Activated CD4-positive, CD25-positive, alpha-beta regulatory T cell (primary cell): Measurements from ENCODE around the gene UNC13C.

ENCODE experiments used
- DNase-seq, 4 experiments: peaks; one replicate each; lab custom pipeline; 2025; lab: John Stamatoyannopoulos, UW

The UNC13C gene

DNA sequence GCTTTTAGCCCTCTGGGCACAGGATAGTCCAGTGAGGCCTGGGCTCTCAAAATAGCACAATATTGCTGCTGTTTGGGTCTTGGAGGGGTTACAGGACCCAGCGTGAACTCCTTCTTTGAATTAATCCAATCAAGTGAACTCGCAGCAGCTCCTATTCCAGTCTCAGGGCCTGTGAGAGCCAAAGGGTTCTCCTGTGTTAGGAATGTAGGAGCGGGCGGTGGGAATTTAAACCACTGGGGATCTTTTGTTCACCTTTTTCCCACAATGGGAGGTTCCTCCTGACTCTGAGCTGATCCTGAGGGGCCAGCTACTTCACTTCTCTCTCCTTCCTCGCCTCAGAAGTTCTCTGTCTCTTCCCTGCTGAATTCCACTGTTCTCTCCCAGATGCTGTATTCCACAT, 504.0 kb downstream of the UNC13C start:
- no peak for DNase-seq

DNA sequence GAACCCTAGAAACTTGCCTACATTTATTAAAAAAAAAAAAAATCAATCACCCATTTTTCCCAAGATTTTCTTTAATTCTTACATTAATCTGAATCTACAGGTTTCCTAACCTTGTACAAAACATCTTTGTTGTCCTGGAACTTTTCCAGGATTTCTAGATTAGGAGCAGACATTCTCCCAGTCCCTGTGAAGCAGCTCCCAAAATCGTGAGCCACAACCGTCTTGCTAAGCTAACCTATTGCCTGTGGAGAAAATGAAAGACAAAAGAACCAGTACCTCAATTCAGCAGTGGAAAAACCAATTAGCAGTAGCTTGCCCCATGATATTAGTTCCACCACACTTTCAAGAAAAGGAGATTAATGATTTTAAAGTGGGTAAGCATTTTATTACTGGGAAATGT, 522.1 kb downstream of the UNC13C start:
- DNase-seq: no peak

DNA sequence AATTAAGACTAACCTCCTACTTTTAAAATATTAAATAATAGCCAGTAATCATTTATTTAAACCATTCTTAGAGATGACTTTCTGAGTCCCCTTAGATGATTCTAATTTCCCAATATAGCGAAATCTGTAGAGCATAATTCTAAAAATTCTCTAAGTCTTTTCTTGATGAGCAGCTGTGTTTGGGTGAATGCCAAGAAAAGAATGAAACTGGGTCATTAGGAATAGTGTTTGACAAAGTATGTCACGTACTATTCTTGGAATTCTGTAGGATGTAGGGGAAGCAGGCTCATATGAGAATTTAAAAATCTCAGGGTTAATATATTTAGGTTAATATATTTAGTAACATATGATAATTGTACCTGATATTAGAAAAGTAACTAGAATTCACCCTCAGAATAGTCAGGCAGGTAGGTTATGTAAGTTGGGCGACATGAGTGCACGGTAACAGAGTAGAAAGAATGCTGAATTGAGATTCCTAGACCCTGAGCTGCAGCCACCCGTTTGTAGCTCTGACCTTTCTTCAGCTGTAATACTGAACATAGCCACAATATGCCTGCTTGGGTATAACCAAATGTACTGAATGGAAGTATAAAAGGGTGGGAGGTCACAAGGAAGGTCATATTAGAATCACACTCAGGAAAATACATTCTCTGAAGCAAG, 524.3 kb downstream of the UNC13C start:
- DNase-seq: no peak

DNA sequence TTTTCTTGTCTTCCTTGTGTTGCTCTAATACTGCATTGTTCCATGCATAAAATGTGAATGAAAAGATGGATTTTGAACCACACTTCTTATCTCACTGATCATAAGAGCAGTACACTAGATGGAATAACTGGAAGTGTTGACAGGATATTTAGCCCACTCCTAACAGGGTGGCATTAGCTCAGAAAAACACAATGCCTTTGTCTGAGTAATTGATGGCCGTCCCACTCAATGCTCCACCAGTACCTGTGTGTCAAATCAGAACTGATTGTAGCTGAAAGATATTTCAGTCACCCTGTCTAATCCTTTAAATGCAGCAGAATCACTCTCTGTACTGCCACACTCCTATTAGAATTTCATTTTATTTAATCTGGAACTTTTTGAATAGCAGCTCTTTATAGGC, 526.5 kb downstream of the UNC13C start:
- no peak for DNase-seq

DNA sequence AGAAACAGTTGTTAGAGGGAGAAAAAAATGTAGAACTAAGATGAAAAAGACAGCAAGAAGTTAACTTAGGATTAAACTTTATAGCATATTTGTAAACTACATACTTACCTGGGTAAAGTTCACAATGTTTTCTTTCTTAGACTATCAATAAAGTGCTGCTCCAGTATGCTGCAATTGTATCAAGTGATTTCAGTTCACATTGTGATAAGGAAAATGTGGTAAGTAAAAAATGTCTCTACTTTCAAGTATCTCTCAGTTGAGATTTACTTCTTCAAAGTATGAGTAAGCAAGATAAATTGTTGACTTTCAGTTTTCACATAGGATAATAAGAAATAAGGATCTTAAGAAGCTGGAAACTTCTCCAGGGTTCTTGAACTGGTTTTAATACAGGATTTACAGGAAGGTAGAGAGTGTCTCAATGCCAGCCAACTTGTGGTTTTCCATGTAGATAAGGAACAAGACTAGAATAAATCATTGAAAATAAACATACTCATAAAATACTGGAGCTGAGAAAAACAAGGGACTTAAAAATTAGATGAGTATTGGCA, 528.8 kb downstream of the UNC13C start:
- DNase-seq: no peak

DNA sequence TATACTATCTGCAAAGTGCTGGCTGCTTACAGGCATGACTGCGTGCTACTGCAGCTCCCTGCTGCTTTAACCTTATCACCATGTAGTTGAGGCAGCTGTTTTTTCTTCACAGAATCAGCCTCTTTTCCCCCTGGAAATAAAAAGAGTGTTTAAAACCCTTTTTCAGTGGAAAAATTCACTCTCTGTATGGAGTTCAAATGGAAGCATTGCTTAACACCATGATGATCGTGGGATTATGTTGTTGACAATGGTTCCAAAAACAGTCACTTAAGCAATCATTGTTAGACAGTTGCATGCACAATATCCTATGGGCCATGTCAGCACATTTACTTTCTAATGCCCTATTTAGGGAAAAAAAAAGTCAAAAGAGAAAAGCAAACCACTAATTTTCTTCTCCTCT, 536.4 kb downstream of the UNC13C start:
- DNase-seq: no peak

DNA sequence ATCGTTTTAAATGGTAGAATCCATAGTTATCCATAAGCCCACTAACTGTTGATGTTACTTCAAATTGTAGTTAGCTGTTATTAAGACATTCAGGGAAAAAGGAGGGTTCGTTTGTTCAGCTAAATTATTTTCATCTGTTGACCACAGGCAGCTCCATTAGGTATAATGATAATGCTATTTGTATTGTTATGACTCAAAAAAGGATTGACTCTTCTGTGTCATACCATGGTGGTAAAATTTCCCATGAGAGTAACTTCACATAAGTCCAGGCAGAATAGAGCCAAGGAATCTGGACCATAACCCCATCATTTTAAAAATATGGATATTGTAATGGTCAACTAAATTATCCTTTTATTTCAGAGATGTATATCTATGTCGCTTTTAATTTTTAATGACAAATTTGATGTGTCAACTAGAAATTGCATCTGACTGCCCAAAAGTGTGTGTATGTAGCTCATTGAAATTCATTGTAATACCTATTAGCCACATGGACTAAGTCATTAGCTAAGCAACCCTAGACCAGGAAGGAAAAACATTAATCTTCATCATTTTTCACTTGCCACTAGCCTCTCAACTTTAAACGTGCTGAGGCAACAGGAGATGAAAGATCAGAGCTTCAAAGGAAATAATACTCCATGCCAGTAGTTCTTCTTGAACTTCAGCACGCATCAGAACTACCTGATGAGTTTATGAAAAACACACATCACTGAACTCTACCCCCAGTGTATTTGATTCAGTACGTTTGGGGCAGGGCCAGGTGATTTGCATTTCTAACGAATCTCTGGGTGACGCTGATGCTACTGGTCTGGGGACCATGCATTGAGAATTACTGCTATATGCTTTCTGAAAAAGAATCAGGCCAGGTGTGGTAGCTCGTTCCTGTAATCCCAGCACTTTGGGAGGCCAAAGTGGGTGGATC, 537.7 kb downstream of the UNC13C start:
- no peak for DNase-seq

DNA sequence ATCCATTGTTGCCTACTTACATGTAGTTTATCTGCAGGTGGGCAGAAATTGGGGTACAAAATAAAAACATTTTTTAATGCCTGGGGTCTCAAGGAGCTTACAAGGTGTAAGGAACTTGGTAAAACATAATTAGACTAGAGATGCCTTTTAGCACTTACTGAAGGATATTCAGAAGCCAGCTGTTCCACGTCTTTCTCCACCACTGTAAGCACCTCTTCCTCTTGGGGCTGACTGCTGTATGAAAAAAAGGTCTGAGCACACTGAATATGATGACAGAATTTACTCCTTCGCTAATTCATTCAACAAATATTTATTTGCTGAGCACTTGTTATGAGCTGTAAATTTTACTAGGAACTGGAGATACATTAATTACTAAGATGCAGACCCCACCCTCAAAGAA, 539.1 kb downstream of the UNC13C start:
- DNase-seq: no peak

DNA sequence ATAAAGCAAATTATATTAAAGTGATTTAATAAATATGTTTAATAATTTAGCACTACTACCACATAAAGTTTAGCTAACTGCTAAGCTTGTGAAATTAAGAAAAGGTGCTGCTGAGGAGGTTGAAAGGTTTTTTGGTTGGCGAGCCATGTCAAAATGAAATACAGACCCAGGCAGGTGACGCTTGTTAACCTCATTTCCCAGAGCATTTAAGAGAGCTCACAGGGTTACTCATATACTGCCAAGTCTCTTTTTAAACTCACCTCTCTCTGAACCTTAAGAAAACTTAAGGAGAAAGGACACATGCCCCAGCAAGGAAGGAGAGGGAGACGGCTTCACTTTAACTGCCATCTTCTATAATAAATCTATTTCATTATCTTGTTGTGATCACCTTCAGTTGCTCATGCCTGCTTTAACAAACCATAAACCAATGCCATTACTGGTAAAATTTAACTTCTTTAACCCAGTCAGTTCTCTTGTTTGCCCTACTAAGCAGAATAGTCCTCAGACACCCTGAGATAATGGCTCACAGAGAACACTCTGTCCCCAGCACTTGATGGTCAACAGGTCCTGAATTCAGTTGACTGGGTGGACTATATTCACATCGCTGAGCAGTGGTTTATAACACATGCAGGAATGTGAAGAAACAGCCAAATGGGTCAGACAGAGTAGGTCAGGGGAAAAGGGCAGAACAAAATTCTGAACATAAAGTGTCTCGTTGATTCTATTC, 540.1 kb downstream of the UNC13C start:
- no peak for DNase-seq

DNA sequence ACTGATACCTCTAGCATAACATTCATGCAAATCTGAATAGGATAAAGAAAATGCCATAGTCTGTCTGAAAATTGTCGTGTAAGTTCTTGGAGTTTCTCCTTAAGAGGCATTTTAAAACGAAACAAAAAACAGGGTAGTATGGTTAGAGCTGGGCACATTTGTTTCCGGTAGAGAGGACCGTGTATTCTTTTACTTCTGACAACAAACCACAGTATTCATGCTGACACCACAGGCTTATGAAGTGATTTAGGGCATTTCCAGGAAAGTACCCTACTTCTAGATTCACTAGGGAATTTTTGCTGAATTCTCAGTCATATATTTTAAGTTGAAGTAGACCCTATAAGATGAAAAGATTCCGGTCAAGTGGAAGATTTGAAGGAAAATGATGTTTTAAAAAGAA, 541.3 kb downstream of the UNC13C start:
- DNase-seq: no peak

DNA sequence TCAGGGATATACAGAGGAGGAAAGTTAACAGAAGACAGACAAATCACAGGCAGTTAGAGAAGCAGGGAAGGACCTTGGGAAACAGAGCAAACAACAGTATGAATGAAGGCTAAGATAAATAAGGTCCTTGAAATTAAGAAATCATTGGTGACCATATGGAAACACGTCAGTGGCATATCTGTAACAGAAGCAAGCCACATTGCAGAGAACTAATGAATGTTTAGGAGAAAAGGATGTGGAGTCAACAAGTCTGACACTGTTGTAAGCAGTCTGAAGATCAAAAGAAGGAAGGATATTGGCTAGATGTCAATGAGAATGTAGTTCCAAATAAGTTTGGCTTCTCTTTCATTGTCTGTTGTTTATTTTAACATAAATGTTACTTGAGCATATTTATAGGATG, 542.4 kb downstream of the UNC13C start:
- no peak for DNase-seq

DNA sequence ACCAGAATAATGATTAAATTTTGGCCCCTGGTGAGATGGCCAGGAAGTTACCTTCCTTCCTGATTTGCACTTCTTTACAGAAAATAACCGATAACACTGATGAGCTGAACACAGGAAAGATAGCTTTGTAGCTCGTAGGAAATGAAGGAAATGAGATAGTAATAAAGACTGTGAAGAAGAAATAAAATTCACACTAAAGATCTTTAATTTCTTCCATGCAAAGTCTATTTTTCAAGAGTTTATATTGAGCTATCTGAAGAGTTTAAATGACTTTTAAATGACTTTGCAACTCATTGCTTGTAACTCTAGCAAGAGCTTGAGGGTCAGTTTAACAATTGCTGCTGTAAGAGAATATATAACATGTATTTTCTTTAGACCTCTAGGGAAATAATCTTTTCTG, 543.0 kb downstream of the UNC13C start:
- DNase-seq: no peak

DNA sequence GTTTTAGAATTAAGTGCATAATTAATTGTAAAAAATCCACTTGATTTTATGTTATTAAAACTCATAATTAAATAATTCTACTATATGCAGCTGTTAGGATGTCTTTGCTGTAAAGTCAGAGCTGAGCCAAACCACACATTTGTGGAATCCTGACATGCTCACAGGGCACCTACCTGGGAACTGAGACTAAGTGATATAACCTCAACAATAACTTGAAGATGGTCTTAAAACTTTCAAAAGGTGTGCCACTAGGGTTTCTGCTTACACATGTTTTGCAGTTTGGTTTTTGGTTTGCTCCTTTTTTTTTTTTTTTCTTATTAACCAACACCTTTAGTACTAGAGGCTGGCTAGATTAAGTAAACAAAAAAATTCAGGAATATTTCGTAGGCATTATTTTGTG, 549.8 kb downstream of the UNC13C start:
- no peak for DNase-seq

DNA sequence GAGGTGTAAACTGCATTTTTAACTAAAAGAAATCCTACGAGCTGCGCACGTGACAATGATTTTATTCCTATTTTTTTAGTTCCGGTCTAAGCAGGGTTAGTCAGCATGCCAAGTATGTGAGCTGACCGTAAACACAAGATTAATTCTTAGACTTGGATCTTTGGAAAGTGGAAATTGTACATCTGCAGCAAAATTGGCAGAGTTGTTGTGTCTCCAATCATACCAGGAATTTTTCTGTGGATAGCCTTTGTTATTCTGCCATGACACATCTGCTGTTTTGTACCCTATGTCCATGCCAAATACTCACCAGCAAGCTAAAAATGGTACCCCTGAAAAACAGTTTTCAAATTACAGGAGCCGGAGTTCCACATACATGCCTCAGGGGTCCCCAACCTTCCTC, 562.5 kb downstream of the UNC13C start:
- DNase-seq: no peak

DNA sequence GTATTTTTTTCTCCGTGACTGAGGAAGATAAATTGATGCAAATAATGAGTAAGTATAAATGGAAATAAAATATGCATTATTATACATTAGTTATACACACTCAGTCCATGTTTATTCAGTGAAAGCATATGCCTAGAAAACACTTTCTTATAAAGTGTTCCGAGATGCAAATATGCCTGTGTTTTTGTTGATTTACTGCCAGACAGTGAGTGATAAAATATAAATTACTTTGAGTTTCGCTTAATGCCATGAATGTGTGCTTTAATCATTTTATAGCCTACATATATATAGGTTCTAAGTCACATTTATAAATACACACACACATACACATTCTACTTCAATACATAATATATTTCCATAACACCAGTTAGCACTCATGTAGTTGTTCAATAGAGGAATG, 569.2 kb downstream of the UNC13C start:
- no peak for DNase-seq

DNA sequence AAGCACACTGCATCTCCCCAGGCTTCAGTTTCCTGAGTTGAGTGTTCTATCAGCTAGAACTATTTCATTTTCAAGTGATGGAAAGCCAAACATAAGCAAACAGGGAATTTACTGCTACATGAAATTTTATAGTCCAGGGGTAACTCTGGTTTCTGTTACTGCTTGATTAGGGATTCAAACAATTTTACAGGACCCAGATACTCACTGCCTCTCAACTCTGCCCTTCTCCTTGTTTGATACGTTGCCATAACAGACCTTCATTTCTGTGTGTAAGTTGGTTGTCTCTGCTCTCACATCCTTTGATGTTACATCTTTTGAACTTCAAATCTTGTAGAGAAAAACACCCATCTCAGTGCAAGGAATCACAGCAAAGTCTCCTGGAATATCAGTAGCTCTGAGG, 572.7 kb downstream of the UNC13C start:
- no peak for DNase-seq

DNA sequence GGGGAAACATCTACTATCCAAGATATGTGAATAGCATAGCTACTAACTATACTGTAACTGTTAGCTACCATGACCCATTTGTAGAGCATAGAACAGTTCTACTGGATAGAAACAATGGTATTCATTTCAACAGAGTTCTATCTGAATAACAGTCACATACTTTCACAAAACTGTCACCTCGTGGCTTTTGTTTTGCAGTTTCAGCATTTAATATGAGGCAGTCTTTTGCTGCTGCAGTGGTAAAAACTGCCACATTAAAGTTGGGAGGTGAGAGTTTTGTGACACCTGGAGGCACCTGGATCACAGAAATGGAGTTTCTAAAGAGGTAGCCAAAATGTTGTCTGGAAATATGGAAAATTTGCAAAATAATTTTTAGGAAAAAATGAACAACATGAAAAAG, 578.0 kb downstream of the UNC13C start:
- DNase-seq: no peak

DNA sequence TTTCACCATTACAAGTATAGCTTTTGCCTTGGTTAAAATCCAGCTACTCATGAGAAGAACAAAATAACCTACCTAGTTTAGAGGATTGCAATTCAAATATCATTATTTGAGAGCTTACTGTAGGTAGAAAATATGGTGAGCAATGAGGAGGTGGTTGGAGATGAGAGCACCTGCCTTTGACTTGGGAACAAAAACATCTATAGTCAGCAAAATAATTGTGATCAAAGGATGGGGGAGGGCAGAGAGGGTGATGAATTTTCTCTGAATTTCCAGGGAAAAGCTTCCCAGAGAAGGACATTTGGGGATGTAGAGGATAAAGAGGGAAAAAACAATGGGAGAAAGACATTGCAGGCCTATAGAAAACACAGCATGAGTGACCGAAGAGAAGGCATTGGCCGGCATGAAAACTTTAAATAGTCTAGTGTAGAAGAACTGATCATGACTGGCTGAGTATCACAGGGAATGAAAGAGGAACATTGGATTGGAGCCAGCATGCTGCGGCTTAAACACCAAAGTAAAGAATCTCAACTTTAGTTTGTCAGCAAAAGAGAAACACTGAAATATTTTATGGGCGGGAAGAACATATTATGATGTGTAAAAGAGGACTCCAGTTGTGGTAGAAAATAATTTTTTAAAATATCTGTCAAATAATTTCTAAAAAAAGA, 581.3 kb downstream of the UNC13C start:
- DNase-seq: no peak

DNA sequence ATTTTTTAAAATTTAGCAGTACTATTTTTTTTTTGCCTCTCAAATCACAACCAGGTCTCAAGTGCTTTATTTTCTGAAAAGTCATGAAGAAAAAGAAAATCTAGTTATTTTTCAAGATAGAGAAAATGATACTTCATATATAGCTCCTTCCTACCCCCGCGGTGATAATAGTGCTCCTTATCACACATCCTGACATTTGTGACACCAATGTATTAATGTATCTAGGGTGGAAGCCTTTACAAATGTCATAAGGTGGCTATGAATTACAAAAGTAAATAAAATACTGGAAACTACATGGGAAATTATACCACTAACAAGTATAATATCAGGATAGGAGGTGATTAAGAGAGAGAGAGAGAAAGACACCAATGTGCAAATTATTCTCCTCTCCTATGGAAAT, 582.2 kb downstream of the UNC13C start:
- no peak for DNase-seq

DNA sequence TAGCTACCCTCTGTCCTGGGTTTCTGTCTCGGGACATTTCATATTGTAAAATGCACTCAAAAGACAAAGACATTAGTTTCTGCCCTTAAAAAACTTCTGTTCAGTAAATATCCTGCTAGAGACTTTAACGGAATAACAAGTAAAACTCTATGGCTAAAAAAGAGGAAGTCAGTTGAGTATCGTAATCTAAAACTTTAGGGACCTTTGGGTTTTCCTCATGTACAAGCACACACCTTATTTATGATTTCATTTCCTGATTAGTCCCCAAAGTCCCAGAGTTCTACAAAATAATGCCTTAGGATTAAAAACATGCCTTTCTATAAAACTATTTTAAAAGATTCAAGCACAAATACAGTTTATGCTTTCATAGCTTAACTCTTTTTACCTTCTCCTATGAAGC, 585.9 kb downstream of the UNC13C start:
- no peak for DNase-seq

DNA sequence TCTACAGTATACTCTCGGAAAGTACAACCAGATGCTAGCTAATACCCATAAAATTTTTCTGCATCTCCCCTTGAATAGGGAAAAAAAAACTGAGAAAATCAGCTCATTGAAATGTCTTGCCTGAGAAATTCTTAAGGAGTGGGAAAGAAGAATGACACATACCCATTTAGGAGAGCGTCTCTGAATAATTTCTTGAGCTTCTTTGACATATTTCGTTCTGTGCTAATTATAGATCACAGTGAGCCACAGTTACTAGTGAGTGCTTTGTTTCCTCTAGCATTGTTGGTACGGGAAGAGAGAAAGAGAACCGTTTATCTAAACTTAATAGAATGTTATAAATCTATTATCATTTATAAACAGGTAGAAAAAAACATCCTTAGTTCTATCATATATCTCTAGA, 588.4 kb downstream of the UNC13C start:
- no peak for DNase-seq

DNA sequence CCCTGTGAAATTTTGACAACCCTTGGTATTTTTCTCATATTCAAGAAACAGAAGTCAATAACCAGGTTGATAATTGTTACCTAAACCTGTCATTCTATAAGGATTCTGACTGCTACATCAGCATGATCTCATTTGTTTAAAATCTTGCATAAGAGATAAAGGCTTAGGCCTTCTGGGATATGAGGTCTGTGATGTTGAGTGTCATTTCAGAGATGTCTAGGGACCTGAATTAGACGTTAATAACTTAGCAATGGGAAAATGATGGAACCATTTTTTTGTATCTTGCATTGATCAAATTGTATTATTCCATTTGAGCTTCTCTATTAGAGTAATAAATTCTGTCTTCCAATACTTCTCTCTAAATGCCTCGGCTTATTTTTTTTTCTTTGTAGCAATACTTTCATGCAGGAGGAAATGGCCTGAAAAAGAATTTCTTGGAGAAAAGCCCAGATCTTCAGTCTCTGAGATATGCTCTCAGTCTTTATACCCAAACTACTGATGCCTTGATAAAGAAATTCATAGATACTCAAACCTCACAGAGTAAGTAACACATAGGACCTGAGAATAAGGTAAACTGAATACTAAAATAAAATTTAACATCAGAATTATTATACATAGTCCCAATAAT, 589.3 kb downstream of the UNC13C start:
- no peak for DNase-seq
